Kidney epithelial cell (primary cell): Measurements from ENCODE around the gene RICTOR. TPM values are rescaled to one million over a fixed set of nuclear protein-coding genes. Genes with fewer than 3 reads are reported as not detected.

Source experiments
- DNase-seq: peaks from one replicate; pipeline ENCODE4 v3.0.0-alpha.2; 2010; ENCODE audit warnings: low read depth
- H3K27me3 ChIP-seq: 2 replicates; pipeline ENCODE4 v1.6.0; 2011; ENCODE audit warnings: low read length; ENCODE audit not compliant: control insufficient read depth, insufficient read depth
- H3K36me3 ChIP-seq: 2 replicates; pipeline ENCODE4 v1.5.1; 2011; ENCODE audit warnings: low read length; ENCODE audit not compliant: control insufficient read depth, insufficient read depth
- H3K4me3 ChIP-seq: 2 replicates; pipeline ENCODE4 v1.5.1; 2011; ENCODE audit warnings: low read depth, mild to moderate bottlenecking, control low read depth, low read length
- CTCF ChIP-seq: IDR thresholded peaks from 2 replicates; pipeline ENCODE4 v1.5.1; 2011; ENCODE audit warnings: mild to moderate bottlenecking, moderate library complexity, low read length, control low read depth, inconsistent platforms; ENCODE audit not compliant: insufficient read depth, poor library complexity, severe bottlenecking
- total RNA-seq: library from RNA; depleted of rRNA; stranded (reverse); fragments of >200 nt; gene quantifications from 2 replicates; pipeline ENCODE4 v1.2.3, GENCODE V29; 2015

Gene RICTOR
- total RNA-seq, 1 donor from 2014 or later, result 19.9 TPM

GRCh38 chr5:38916802-38917201, 157.4 kb downstream of the RICTOR start:
- no peak overlapping the region for H3K4me3 ChIP-seq
- H3K36me3 ChIP-seq, result no peaks in the 10 kb centered on the region
- no peak for DNase-seq
- no peaks in the 10 kb centered on the region for H3K27me3 ChIP-seq
- no peak for TF ChIP-seq CTCF

GRCh38 chr5:38913714-38914113, 160.5 kb downstream of the RICTOR start:
- Histone ChIP-seq H3K36me3 (no peaks in the 10 kb centered on the region), H3K27me3 (no peaks in the 10 kb centered on the region), H3K4me3 (no peak overlapping the region)
- TF ChIP-seq CTCF, result no peak
- DNase-seq, result no peak

- no peaks in the 10 kb centered on the region for H3K27me3 ChIP-seq
- no peak for TF ChIP-seq CTCF
- H3K4me3 ChIP-seq, result no peak overlapping the region
- DNase-seq, result no peak
- H3K36me3 ChIP-seq, result peaks cover 1% of the 10 kb centered on the region
These were observed 162.3 kb downstream of the RICTOR start for GRCh38 chr5:38911933-38912332.

GRCh38 chr5:38906503-38906902, 167.7 kb downstream of the RICTOR start:
- no peaks in the 10 kb centered on the region for H3K27me3 ChIP-seq
- DNase-seq, result no peak
- H3K4me3 ChIP-seq, result no peak overlapping the region
- TF ChIP-seq CTCF, result no peak
- peaks cover 1% of the 10 kb centered on the region for H3K36me3 ChIP-seq

GRCh38 chr5:38905516-38905915, 168.7 kb downstream of the RICTOR start:
- Histone ChIP-seq H3K27me3 (no peaks in the 10 kb centered on the region), H3K36me3 (peaks cover 1% of the 10 kb centered on the region), H3K4me3 (no peak overlapping the region)
- TF ChIP-seq CTCF, result no peak
- no peak for DNase-seq

- no peak for TF ChIP-seq CTCF
- Histone ChIP-seq H3K4me3 (no peak overlapping the region), H3K36me3 (no peaks in the 10 kb centered on the region), H3K27me3 (no peaks in the 10 kb centered on the region)
- no peak for DNase-seq
These were observed 174.3 kb downstream of the RICTOR start for GRCh38 chr5:38899936-38900335.
